Spinal cord (tissue), 10 donors: ENCODE measurements around the gene GRIK3. TPM values are rescaled to one million over a fixed set of nuclear protein-coding genes. Genes with fewer than 3 reads are reported as not detected.
A peak's percentile ranks its signal among the peaks of the same experiment; 100 is the strongest.
"Not testable (repeated sequence)": the region's sequence is repeated elsewhere in the genome, so short reads cannot be mapped to it uniquely, and the experiment has no call there.

Experiments used
- DNase-seq, 6 donors: peaks; one replicate each; pipeline versions ENCODE4 v3.0.0 to v3.0.0-alpha.2; 2013 to 2015; ENCODE audit warnings: low spot score in 6 of 6, low read depth in 4 of 6
- H3K27ac ChIP-seq: one replicate; pipeline ENCODE4 v1.5.1; 2013; ENCODE audit warnings: low read depth, low read length, control low read depth
- H3K27me3 ChIP-seq: one replicate; pipeline ENCODE4 v1.6.1; 2013; ENCODE audit warnings: low read length; ENCODE audit not compliant: control insufficient read depth, insufficient read depth
- H3K36me3 ChIP-seq: one replicate; pipeline ENCODE4 v1.6.1; 2013; ENCODE audit warnings: low read length; ENCODE audit not compliant: control insufficient read depth, insufficient read depth
- H3K4me1 ChIP-seq: one replicate; pipeline ENCODE4 v1.6.1; 2013; ENCODE audit warnings: low read length; ENCODE audit not compliant: control insufficient read depth, insufficient read depth
- H3K4me3 ChIP-seq: one replicate; pipeline ENCODE4 v1.5.1; 2013; ENCODE audit warnings: low read depth, low read length, control low read depth
- H3K9me3 ChIP-seq: one replicate; pipeline ENCODE4 v1.6.1; 2013; ENCODE audit warnings: low read length; ENCODE audit not compliant: control insufficient read depth, insufficient read depth
- WGBS: methylation state at CpG from one replicate; pipeline ENCODE4 v1.1.5; 2013; ENCODE audit warnings: missing lambda C conversion rate; ENCODE audit not compliant: insufficient coverage; 5-methylcytosine and 5-hydroxymethylcytosine counted together
- polyA plus RNA-seq, 2 donors: library from polyadenylated mRNA; unstranded; fragments of 120-200 nt; gene quantifications; one replicate each; pipeline ENCODE4 v1.2.1, GENCODE V29; 2013; ENCODE audit not compliant: insufficient read length in 2 of 2
- total RNA-seq, 2 donors: library from RNA; depleted of rRNA in 1 of 2; stranded (reverse); fragments of 120-200 nt in 1 of 2; fragments of >200 nt in 1 of 2; gene quantifications; one replicate each; pipeline versions ENCODE4 v1.2.3 to v1.2.4, GENCODE V29; 2013 to 2014
- donor health status: healthy.

GRIK3 gene
- total and polyA plus RNA-seq, 4 donors = 18.5 to 43.6 (median 31.3) TPM

DNA sequence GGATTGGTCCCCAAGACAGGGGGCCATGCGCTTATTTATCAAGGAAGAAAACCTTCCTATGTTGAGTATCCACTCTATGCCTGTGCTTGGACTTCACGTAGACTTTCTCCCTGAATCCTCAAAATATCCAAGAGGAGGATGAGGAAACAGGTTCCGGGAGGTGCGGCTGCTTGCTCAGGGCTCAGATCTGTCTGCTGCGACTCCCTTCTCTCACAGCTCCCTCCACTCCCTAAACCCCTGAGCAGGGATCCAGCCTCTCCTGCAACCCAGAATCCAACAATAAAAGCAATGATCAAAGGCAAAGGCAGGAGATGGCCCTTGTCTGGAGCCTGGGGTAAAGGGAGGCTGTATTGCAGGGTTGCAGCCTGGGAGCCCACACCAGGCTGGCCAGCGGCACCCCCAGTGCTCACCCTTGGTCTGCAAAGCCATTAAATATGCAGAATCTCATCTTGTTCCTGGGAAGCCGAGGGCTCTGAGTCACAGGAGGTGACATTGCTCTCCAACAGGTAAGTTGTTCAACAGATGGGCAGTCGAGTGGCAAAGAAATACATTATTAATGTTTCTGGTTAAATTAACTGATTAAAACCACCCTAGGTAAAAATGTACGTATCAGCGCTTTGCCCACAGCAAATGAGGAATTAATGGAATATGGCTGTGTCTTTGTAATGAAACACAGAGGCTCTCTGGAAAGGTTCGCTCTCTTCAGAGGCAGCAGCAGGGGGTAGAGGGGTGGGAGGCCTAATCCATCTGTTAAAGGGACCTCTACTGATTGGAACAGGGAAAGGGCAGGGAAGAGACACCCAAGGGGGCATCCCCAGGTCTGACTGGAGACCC, 111.5 kb downstream of the GRIK3 start:
- Histone ChIP-seq H3K27me3 (no peaks in the 10 kb centered on the region), H3K4me3 (no peak overlapping the region), H3K4me1 (peaks cover 31% of the 10 kb centered on the region), H3K36me3 (no peaks in the 10 kb centered on the region), H3K9me3 (no peaks in the 10 kb centered on the region), H3K27ac (no peak overlapping the region)
- peak in 1 of 6 donors; percentile 52 for DNase-seq
- WGBS = 57% methylated on average over 7 of the region's 11 CpGs

DNA sequence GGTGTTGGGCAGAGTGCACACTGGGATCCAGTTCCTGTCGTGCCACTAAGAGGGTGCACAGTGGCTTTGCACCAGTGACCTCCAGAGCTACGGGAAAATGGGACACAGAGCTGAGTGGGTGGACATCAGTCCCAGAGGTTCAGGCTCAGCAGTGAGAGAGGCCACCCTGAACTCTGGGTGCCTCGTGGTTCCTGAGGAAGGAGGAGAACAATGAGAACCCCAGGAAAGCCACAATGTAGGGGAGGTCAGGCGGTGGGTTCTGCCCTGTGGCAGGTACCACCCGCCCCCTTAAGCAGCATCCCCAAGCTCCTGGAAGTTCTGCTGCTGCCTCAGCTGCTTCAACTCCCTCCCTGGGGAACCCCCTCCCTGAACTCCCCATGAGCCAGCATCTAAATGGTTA, 112.2 kb downstream of the GRIK3 start:
- no peaks in the 10 kb centered on the region for H3K9me3 ChIP-seq
- DNase-seq = no peak
- no peak overlapping the region for H3K4me3 ChIP-seq
- 71% methylated on average over 5 of the region's 5 CpGs for WGBS
- no peak overlapping the region for H3K27ac ChIP-seq
- no peaks in the 10 kb centered on the region for H3K36me3 ChIP-seq
- H3K4me1 ChIP-seq = peaks cover 28% of the 10 kb centered on the region
- no peaks in the 10 kb centered on the region for H3K27me3 ChIP-seq

DNA sequence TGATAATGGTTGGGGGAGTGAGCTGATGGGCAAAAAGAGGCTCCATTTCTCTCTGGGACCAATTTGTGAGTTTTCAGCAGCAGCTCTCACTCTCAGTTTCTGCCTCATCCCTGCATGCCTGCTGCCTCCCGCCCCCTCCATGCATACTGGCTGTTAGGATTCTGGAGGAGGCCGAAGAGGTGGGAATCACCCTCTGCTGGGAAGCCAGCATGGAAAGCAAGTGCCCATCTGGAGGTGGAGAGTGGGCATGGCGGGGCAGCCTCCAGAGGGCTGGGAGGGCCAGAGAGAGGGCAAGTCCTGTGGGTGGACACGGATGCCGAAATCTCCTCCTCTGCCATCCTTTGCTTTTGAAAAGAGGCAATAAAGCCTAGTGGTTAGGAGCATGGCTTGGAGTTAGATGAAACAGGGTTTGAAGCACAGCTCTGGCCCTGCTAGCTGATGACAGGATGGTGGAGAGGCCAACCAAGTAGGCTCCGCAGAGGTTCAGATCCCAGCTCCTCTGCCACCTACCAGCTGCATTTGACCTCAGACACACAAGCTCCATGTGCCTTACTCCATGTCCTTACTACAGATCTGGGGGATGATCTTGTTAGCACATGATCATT, 113.4 kb downstream of the GRIK3 start:
- 85% methylated on average over 5 of the region's 6 CpGs for WGBS
- Histone ChIP-seq H3K27me3 (no peaks in the 10 kb centered on the region), H3K27ac (no peak overlapping the region), H3K9me3 (no peaks in the 10 kb centered on the region), H3K36me3 (no peaks in the 10 kb centered on the region), H3K4me1 (peaks cover 28% of the 10 kb centered on the region), H3K4me3 (no peak overlapping the region)
- DNase-seq = no peak

DNA sequence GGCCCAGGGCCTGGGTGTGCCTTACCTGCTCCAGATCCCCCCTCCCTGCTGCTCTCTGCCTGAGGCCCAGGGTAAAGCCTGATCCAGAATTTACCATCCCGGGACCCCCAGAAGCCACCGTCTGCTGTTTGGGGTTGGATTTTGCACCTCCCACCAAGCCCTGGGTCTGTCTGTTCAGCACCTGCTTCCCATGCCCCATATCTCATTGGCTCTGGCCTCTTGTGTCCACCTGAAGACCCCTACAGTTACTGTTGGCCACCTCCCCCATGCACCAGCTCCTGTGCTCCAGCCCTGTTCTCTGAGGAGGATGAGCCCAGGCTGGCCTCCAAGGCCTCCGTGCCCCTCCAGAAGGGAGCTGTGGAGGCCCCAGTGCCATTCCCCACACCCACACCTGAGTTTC, 113.9 kb downstream of the GRIK3 start:
- Histone ChIP-seq H3K36me3 (no peaks in the 10 kb centered on the region), H3K4me1 (peaks cover 25% of the 10 kb centered on the region), H3K4me3 (no peak overlapping the region), H3K9me3 (no peaks in the 10 kb centered on the region), H3K27me3 (no peaks in the 10 kb centered on the region), H3K27ac (no peak overlapping the region)
- no peak for DNase-seq
- WGBS = 91% methylated on average over 3 of the region's 3 CpGs

DNA sequence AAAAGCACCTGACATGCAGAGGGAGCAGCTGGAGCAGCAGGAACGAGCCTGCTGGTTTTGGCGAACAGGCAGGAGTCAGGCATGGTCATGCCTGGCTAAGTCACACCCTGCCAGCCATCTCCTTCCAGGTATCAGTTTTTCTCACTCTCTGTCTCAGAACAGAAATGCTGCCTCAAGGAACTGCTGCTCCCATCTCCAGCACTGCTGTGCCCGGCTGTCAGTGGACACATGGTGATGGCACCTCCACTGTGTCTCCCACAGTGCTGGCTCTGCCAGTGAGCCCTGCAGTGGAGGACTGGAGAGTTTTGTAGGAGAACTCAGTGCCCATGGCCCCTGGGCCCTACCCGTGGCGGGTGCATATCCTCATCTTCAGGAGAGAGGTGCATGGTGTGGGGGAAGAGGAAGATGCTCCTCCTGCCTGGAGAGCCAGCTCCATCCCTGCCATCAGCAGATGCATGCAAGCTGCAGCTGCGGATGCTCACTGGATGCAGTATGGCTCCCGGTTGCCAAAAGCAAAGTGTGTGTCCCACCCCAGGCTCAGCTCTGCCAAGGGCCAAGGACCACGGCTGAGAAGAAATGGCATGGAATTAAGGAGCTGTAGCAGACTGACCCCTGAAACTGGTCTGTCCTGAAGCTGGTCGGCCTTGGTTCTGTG, 114.7 kb downstream of the GRIK3 start:
- Histone ChIP-seq H3K36me3 (no peaks in the 10 kb centered on the region), H3K9me3 (no peaks in the 10 kb centered on the region), H3K4me1 (peaks cover 20% of the 10 kb centered on the region), H3K27ac (no peak overlapping the region), H3K4me3 (no peak overlapping the region), H3K27me3 (no peaks in the 10 kb centered on the region)
- WGBS = 69% methylated on average over 9 of the region's 9 CpGs
- no peak for DNase-seq

DNA sequence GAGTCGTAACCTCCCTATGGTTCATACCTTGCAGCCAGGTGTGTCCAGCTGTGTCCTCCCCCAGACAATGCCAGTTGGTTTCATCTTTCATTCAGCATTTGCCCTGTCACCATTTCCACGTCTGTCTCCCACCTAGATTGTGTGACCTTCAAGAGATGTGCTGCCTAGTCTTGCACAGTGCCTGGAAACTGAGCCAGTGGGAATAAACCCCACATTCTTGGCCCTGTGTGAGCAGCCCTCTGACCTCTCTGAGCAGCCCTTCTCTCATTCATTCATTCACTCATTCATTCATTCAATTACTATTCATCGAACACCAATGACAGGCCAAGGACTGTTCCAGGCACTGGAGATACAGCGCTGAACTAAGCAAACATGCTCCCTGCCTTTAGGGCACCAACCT, 115.7 kb downstream of the GRIK3 start:
- Histone ChIP-seq H3K36me3 (no peaks in the 10 kb centered on the region), H3K9me3 (no peaks in the 10 kb centered on the region), H3K27me3 (no peaks in the 10 kb centered on the region), H3K27ac (no peak overlapping the region), H3K4me3 (no peak overlapping the region), H3K4me1 (peaks cover 15% of the 10 kb centered on the region)
- WGBS = 61% methylated on average over 2 of the region's 4 CpGs
- no peak for DNase-seq

DNA sequence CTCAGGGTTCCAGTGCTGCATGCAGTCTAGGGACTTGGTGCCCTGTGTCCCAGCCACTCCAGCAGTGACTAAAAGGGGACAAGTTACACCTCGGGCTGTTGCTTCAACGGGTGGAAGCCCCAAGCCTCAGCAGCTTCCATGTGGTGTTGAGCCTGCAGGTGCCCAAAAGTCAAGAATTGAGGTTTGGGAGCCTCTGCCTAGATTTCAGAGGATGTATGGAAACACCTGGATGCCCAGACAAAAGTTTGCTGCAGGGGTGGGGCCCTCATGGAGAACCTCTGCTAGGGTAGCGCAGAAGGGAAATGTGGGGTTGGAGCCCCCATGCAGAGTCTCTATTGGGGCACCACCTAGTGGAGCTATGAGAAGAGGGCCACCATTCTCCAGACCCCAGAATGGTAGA, 117.8 kb downstream of the GRIK3 start:
- 93% methylated on average over 2 of the region's 3 CpGs for WGBS
- H3K27me3 ChIP-seq, H3K9me3 ChIP-seq, H3K36me3 ChIP-seq, H3K27ac ChIP-seq, H3K4me3 ChIP-seq, DNase-seq: not testable (repeated sequence)
- H3K4me1 ChIP-seq = peaks cover 30% of the 10 kb centered on the region

DNA sequence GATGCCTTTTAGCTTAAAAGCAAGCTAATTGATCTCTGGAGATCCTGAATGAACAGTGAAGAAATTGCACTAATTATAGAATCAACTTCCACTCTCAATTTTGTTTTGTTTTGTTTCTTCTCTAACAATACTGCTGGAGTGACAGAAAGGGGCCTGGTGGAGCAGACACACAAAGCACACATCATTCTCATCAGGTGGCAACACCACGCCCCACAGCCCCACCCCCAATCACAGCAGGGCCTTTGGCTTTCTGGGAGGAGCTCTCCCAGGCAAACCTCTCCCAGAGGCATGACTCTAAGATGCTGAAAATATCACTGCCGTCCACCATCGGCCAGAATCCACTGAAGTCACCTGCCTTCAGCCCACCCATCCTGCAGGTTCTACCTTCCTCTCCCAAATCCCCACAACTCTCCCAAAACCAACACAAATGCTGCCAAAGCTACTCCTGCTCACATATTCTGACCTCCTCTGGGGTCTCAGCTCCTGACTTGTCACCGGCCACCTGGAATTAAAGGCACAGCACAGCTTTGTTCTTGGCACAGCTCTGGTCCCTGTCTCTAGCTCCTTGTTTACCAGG, 120.7 kb downstream of the GRIK3 start:
- WGBS = 36% methylated on average over 4 of the region's 4 CpGs
- Histone ChIP-seq H3K36me3 (no peaks in the 10 kb centered on the region), H3K9me3 (no peaks in the 10 kb centered on the region), H3K27ac (no peak overlapping the region), H3K4me1 (peaks cover 31% of the 10 kb centered on the region), H3K27me3 (no peaks in the 10 kb centered on the region), H3K4me3 (no peak overlapping the region)
- peak in 1 of 6 donors; percentile 60 for DNase-seq

DNA sequence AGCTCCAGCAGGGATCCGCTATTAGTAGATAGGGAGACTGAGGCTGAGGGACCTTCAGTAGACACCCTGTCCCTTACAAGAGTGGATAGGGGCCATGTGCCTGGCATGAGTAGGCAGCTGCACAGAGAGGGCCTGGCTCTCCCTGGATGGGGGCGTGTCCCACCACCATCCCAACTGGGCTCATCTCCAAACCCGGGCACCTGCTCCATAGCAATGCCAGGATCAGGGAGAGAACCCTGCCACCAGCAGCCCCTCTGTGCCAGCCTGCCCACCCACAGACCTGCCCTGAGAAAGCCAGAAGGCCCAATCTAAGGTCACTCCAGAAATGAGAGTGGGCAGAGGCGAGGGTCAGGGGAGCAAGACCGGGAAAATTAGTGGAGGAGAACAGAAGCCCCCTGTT, 121.3 kb downstream of the GRIK3 start:
- Histone ChIP-seq H3K27ac (no peak overlapping the region), H3K27me3 (no peaks in the 10 kb centered on the region), H3K9me3 (no peaks in the 10 kb centered on the region), H3K4me1 (peaks cover 31% of the 10 kb centered on the region), H3K36me3 (no peaks in the 10 kb centered on the region), H3K4me3 (no peak overlapping the region)
- DNase-seq = peak in 2 of 6 donors; percentile 64 to 81
- WGBS = 27% methylated on average over 2 of the region's 5 CpGs
